Fibroblast of peridontal ligament (primary cell): ENCODE measurements around the gene GCNT4.

Experiments used
- DNase-seq: peaks from one replicate; pipeline ENCODE4 v3.0.0-alpha.2; 2010; ENCODE audit errors: extremely low read depth

Gene GCNT4

GRCh38 chr5:75050415-75050814 is 1.9 kb downstream of the GCNT4 start:
- peak; percentile 34 for DNase-seq

- DNase-seq, result peak; percentile 65
Observed at GRCh38 chr5:75049456-75050351, 2.7 kb downstream of the GCNT4 start.

- peak; percentile 71 for DNase-seq
Observed at GRCh38 chr5:75048457-75048953, 3.9 kb downstream of the GCNT4 start.

GRCh38 chr5:75047356-75047755 is 5.0 kb downstream of the GCNT4 start:
- no peak for DNase-seq

GRCh38 chr5:75046366-75047142 is 5.8 kb downstream of the GCNT4 start:
- DNase-seq, result no peak

- DNase-seq, result no peak
Observed at GRCh38 chr5:75045071-75045470, 7.3 kb downstream of the GCNT4 start.

GRCh38 chr5:75044406-75044805 is 8.0 kb downstream of the GCNT4 start:
- no peak for DNase-seq

GRCh38 chr5:75043633-75044264 is 8.6 kb downstream of the GCNT4 start:
- DNase-seq, result no peak

- peak; percentile 38 for DNase-seq
Observed at GRCh38 chr5:75042522-75042921, 9.8 kb downstream of the GCNT4 start.

GRCh38 chr5:75040973-75041372 is 11.4 kb downstream of the GCNT4 start:
- DNase-seq, result peak; percentile 54

- DNase-seq, result peak; percentile 53
Observed at GRCh38 chr5:75037106-75037505, 15.3 kb downstream of the GCNT4 start.

- DNase-seq, result no peak
Observed at GRCh38 chr5:75034137-75034739, 18.1 kb downstream of the GCNT4 start.

- no peak for DNase-seq
Observed at GRCh38 chr5:75031366-75031765, 21.0 kb downstream of the GCNT4 start.

- DNase-seq, result no peak
Observed at GRCh38 chr5:75028090-75028489, 24.3 kb downstream of the GCNT4 start.

- DNase-seq, result no peak
Observed at GRCh38 chr5:75023368-75024159, 28.8 kb downstream of the GCNT4 start.

- DNase-seq, result no peak
Observed at GRCh38 chr5:75021800-75022199, 30.6 kb downstream of the GCNT4 start.

GRCh38 chr5:75021219-75021618 is 31.1 kb downstream of the GCNT4 start:
- no peak for DNase-seq

- no peak for DNase-seq
Observed at GRCh38 chr5:75020016-75020656, 32.2 kb downstream of the GCNT4 start.

GRCh38 chr5:75018805-75019587 is 33.4 kb downstream of the GCNT4 start:
- no peak for DNase-seq

- DNase-seq, result no peak
Observed at GRCh38 chr5:75017971-75018370, 34.4 kb downstream of the GCNT4 start.
